Measurements from ENCODE around the gene N4BP2.
A peak's percentile ranks its signal among the peaks of the same experiment; 100 is the strongest.
"Not testable (repeated sequence)": the region's sequence is repeated elsewhere in the genome, so short reads cannot be mapped to it uniquely, and the experiment has no call there.

N4BP2 gene

GRCh38 chr4:40087799-40088366, 31.2 kb downstream of the N4BP2 start:
- no peak for DNase-seq (ENCODE audit: low spot score)

GRCh38 chr4:40093400-40093799, 36.8 kb downstream of the N4BP2 start:
- not testable (repeated sequence) for DNase-seq (ENCODE audit: low spot score)

GRCh38 chr4:40099010-40099409, 42.4 kb downstream of the N4BP2 start:
- no peak for DNase-seq (ENCODE audit: low spot score)

GRCh38 chr4:40107150-40107549, 50.5 kb downstream of the N4BP2 start:
- not testable (repeated sequence) for DNase-seq (ENCODE audit: low spot score)

- DNase-seq (ENCODE audit: low spot score): no peak
These were observed 55.6 kb downstream of the N4BP2 start for GRCh38 chr4:40112027-40112792.

- DNase-seq (ENCODE audit: low spot score): no peak
These were observed 57.6 kb downstream of the N4BP2 start for GRCh38 chr4:40114206-40114605.

- DNase-seq (ENCODE audit: low spot score): no peak
These were observed 62.2 kb downstream of the N4BP2 start for GRCh38 chr4:40118861-40119260.

DNA sequence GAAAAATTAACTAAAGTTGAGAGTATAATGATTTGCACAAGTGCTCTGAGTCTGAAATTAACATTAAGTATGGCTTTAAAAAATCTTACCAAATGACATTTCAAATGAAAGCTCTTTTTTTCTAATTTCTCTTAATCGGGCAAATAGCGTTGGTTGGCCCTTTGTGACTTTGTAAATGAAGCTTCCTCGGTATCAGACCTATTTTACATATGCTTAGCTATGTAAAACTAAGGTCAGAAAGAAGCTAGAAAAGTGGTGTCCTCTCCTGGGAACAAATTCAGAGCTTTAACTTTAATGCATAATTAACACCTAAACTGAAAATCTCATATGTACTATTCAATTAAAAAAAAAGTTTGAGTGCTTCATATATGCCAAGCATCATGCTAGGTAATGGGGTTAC, 62.7 kb downstream of the N4BP2 start:
- DNase-seq (ENCODE audit: low spot score): no peak

GRCh38 chr4:40121515-40121914, 64.9 kb downstream of the N4BP2 start:
- no peak for DNase-seq (ENCODE audit: low spot score)

GRCh38 chr4:40122941-40123340, 66.3 kb downstream of the N4BP2 start:
- no peak for DNase-seq (ENCODE audit: low spot score)

DNA sequence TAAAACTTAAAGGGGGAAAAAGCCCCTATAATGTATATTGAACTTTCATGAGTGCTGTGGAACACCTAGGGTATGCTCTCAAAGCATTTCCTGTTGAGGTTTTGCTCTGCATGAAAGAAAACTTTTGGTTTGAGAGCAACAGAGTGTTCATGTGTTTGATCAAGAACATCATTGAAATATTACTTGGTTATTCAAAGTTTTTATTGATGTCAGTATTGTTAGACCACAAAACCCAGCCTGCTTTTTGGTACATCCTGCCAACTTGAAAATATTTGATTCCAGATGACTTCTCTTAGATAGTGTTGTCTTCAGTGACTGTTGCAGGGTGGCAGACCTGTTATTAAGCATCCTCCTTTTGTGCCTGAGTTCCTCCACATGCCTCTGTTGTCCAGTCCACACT, 68.0 kb downstream of the N4BP2 start:
- no peak for DNase-seq (ENCODE audit: low spot score)

DNA sequence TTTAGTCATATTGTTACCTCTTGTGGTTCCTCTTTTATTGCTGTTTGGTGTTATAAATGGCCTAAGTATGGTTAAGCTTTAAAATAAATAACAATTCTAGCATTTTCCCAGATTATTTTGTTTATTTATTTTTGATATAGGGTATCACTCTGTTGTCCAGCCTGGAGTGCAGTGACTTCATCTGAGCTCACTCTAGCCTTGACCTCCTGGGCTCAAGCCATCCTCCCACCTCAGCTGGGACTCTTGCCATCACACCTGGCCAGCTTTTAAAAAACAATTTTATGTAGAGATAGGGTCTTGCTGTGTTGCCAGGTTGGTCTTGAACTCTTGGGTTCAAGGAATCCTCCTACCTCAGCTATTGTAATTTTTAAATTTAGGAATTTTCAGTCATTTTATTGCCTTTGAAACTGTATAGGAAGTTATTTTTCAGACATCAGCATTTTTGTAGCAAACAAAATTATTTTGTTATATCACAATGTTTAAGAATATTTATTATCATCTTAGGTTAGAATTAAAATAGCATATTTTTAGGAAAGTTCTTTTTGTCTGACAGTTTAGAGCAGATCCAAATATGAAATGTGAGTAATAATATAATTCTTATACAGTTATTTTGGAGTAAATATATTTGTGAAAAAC, 73.9 kb downstream of the N4BP2 start:
- no peak for DNase-seq (ENCODE audit: low spot score)

DNA sequence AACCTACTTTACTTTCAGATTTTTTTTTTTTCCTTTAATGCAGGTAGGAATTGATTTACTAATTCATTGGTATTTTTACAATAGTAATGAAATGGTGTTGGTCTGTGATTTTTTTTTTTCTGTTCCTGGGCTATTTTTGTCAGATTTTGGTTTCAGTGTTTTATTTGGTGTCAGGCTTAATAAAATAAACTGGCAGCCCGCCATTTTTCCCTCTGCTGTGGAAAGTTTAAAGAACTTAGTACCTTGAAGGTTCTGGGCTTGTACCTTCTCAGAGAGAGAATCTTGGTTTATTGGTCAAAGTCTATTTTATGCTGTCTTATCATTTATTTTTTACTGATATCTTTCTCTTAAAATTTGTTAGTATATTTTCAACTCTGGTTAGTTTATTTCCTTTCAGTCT, 76.2 kb downstream of the N4BP2 start:
- no peak for DNase-seq (ENCODE audit: low spot score)

DNA sequence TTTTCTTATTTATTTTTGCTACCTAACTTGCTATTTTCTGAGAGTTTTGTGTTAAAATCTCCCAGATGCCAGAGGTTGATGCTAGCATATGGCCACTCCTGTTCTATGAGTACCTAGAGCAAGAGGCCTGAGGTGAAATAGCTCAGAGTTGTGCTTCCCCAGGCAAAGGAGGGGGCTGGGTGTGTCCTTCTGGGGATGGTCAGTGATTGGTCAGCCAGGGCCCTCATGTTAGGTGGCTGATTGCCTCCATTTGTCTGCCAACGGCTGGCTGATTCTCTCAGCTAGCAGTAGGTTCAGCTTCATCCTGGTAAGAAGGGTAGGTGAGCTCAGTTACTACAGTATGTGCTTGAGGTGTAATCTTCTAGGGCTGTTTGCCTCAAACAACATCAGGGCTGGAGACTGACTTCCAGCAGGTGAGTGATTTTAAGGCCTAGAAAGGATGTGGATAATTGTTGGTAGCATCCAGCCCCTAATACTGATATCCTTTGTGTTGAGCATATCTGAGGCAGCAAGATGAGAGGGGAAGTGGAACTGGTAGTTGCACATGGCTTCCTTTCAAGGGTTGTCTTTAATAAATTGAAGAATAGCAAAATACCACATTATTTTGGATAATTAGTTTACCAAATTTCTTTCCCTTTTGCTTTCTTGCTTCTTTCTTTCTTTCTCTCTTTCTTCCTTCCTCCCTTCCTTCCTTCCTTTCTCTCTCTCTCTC, 77.7 kb downstream of the N4BP2 start:
- DNase-seq (ENCODE audit: low spot score): no peak

DNA sequence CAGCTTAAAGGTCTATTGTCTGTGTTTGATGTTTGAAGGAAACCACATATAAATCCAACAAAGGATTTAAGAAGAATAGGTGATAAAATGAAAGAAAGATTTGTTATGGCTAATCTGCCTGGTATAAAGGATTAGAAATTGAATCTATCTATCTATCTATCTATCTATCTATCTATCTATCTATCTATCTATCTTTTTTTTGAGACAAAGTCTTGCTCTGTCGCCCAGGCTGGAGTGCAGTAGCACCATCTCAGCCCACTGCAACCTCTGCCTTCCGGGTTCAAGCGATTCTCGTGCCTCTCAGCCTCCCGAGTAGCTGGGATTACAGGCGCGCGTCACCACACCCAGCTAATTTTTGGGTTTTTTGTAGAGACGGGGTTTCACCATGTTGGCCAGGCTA, 79.6 kb downstream of the N4BP2 start:
- not testable (repeated sequence) for DNase-seq (ENCODE audit: low spot score)

DNA sequence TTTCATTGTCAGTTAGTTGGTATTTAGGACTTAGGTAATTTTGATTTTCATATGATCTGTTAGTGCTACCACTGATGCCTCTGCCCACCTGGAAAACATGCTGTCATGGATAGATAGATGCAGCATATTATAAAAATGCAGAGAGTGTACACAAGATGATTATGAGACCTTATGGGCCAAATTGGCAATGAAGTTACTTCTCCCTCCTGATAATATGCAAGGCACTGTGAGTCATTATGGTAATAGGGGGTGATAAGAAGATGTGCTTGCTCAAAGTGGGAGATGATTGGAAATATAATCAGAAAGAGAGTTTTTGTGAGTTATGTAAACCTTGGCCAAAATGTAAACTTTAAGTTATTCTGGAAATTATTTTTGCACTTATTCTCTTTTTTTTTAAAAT, 83.5 kb downstream of the N4BP2 start:
- DNase-seq (ENCODE audit: low spot score): peak; percentile 15

- not testable (repeated sequence) for DNase-seq (ENCODE audit: low spot score)
These were observed 83.9 kb downstream of the N4BP2 start for GRCh38 chr4:40140597-40140996.

DNA sequence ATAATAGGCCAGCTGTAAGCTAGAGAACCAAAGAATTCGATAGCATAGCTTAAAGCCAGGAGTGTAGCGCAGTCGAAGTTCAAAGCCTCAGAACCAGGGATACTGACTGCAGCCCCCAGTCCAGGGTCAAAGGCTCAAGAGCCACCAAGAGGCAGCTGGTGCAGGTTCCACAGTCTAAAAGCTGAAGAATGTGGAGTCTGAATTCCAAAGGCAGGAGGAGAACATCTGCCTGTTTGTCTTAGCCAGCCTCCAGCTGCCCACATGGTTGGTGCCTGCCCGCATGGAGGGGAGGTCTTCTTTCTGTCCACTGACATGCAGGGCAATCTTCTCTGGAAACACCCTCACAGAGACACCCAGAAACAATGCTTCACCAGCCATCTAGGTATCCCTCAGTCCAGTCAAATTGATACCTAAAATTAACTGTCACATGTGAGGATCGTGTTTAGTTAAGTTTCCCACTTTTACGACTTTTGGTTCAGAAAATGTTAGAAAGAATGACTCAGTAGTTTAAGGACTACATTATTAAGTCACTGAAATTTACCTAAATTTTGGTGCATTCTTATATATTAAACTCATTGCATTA, 87.4 kb downstream of the N4BP2 start:
- DNase-seq (ENCODE audit: low spot score): no peak

DNA sequence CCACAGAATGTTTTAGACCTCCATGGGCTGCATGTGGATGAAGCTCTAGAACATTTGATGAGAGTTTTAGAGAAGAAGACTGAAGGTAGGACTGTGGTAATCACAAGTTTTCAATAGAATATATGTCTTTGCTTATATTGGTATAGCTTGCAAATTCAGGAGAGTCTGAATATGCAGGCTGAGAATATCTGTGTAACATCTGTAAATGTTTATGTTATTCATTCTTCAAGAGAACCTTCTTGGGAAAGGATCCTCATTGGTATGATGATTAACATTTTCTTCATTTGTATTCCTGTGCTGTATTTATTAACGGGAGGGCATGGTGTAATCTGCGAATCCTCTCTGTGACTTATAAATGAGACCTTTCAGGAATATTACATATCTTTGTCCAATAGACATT, 88.1 kb downstream of the N4BP2 start:
- DNase-seq (ENCODE audit: low spot score): no peak

DNA sequence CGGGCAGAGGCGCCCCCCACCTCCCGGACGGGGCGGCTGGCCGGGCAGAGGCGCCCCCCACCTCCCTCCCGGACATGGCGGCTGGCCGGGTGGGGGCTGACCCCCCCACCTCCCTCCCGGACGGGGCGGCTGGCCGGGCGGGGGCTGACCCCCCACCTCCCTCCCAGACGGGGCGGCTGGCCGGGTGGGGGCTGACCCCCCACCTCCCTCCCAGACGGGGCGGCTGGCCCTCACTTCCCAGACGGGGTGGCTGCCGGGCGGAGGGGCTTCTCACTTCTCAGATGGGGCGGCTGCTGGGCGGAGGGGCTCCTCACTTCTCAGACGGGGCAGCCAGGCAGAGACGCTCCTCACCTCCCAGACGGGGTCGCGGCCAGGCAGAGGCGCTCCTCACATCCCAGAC, 90.8 kb downstream of the N4BP2 start:
- DNase-seq (ENCODE audit: low spot score): not testable (repeated sequence)

GRCh38 chr4:40149960-40150385, 93.3 kb downstream of the N4BP2 start:
- peak; percentile 84 for DNase-seq (ENCODE audit: low spot score)

GRCh38 chr4:40150932-40151331, 94.3 kb downstream of the N4BP2 start:
- DNase-seq (ENCODE audit: low spot score): no peak

Data from hematopoietic multipotent progenitor cell treated with erythropoietin and hydrocortisone succinate and interleukin-3 and kit ligand, for 15 days (in vitro differentiated cells).